Calu3 (cell line): ENCODE measurements around the gene SIRPB2. TPM values are rescaled to one million over a fixed set of nuclear protein-coding genes. Genes with fewer than 3 reads are reported as not detected.

Experiments used
- BruUV-seq: library from RNA; stranded (reverse); fragments of 400-500 nt; replicated peaks from 2 replicates; lab custom pipeline; 2021; lab: Mats Ljungman, UMichigan
- CTCF ChIA-PET: fragments of 300-600 bp; sonication (Branson Sonifier 250); formaldehyde crosslinking; loops from one replicate; lab custom pipeline; 2022; ENCODE audit warnings: antibody characterized with exemption; lab: Charles Lee
- DNase-seq: peaks from one replicate; pipeline ENCODE4 v3.0.0; 2022
- H3K27ac Mint-ChIP-seq: one replicate; pipeline ENCODE4 v1.8.0; 2022; ENCODE audit warnings: mixed read lengths; ENCODE audit not compliant: unreplicated experiment
- H3K27me3 Mint-ChIP-seq: one replicate; pipeline ENCODE4 v1.8.0; 2022; ENCODE audit warnings: mixed read lengths; ENCODE audit not compliant: unreplicated experiment
- H3K36me3 Mint-ChIP-seq: one replicate; pipeline ENCODE4 v1.8.0; 2022; ENCODE audit warnings: mild to moderate bottlenecking, moderate library complexity, mixed read lengths; ENCODE audit not compliant: insufficient read depth, unreplicated experiment
- H3K4me1 Mint-ChIP-seq: one replicate; pipeline ENCODE4 v1.8.0; 2022; ENCODE audit warnings: mild to moderate bottlenecking, low read depth, mixed read lengths; ENCODE audit not compliant: unreplicated experiment
- H3K4me3 Mint-ChIP-seq: one replicate; pipeline ENCODE4 v1.8.0; 2022; ENCODE audit warnings: mild to moderate bottlenecking, low read depth, moderate library complexity, mixed read lengths; ENCODE audit not compliant: unreplicated experiment
- H3K9me3 Mint-ChIP-seq: one replicate; pipeline ENCODE4 v1.8.0; 2022; ENCODE audit warnings: low read depth, mixed read lengths; ENCODE audit not compliant: unreplicated experiment
- CTCF ChIP-seq: fragments of 200-600 bp; IDR thresholded peaks from one replicate; pipeline ENCODE4 v1.8.0; 2022; ENCODE audit warnings: antibody characterized with exemption; ENCODE audit not compliant: unreplicated experiment
- intact Hi-C: fragments of 100-400 bp; cut with micrococcal nuclease; formaldehyde crosslinking; loops from one replicate; pipeline ENCODE4 v1.10.0; 2022; ENCODE audit not compliant: unreplicated experiment
- total RNA-seq: library from RNA; stranded (reverse); gene quantifications from 2 replicates; pipeline ENCODE4 v1.2.3, GENCODE V29; 2022

The SIRPB2 gene
- total RNA-seq, 1 experiment from 2014 or later: 0.57 TPM

GRCh38 chr20:1467355-1468116 is 23.7 kb downstream of the SIRPB2 start:
- H3K4me1 Mint-ChIP-seq: peaks cover 52% of the 10 kb centered on the region
- H3K4me3 Mint-ChIP-seq: peak overlapping the region; percentile 68
- H3K27me3 Mint-ChIP-seq: no peaks in the 10 kb centered on the region
- peak overlapping the region; percentile 98 for H3K27ac Mint-ChIP-seq
- CTCF ChIA-PET: interaction anchor here (0.7 to 3.4 kb wide), 7 partner anchors 27 to 143 kb away, joined by 3 to 43 read pairs (median 4); no protein-coding TSS in a partner anchor
- peaks cover 2% of the 10 kb centered on the region for H3K9me3 Mint-ChIP-seq
- TSS peak; percentile 17 for BruUV-seq
- DNase-seq: peak; percentile 72
- intact Hi-C loops: no loop called here
- peaks cover 41% of the 10 kb centered on the region for H3K36me3 Mint-ChIP-seq
- TF ChIP-seq CTCF: no peak

DNA sequence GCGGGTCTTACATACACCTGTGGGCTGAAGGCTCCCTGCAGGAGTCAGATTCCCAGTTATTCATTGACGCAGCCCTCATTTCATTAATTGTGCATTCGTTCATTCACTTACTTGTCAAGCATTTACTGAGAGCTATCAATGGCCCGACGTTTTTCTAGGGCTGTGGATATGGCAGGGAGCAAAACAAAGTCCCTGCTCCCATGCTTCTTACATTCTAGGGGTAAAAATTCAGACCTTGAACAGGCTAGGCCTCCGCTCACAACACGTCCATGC is 24.2 kb downstream of the SIRPB2 start:
- no peak for TF ChIP-seq CTCF
- peak overlapping the region; percentile 68 for H3K4me3 Mint-ChIP-seq
- BruUV-seq: no TSS peak
- H3K27me3 Mint-ChIP-seq: no peaks in the 10 kb centered on the region
- H3K27ac Mint-ChIP-seq: peak overlapping the region; percentile 98
- intact Hi-C loops: no loop called here
- DNase-seq: no peak
- peaks cover 41% of the 10 kb centered on the region for H3K36me3 Mint-ChIP-seq
- peaks cover 50% of the 10 kb centered on the region for H3K4me1 Mint-ChIP-seq
- CTCF ChIA-PET: interaction anchor here (0.7 to 3.4 kb wide), 6 partner anchors 29 to 143 kb away, joined by 3 to 43 read pairs (median 4); no protein-coding TSS in a partner anchor
- peaks cover 2% of the 10 kb centered on the region for H3K9me3 Mint-ChIP-seq

DNA sequence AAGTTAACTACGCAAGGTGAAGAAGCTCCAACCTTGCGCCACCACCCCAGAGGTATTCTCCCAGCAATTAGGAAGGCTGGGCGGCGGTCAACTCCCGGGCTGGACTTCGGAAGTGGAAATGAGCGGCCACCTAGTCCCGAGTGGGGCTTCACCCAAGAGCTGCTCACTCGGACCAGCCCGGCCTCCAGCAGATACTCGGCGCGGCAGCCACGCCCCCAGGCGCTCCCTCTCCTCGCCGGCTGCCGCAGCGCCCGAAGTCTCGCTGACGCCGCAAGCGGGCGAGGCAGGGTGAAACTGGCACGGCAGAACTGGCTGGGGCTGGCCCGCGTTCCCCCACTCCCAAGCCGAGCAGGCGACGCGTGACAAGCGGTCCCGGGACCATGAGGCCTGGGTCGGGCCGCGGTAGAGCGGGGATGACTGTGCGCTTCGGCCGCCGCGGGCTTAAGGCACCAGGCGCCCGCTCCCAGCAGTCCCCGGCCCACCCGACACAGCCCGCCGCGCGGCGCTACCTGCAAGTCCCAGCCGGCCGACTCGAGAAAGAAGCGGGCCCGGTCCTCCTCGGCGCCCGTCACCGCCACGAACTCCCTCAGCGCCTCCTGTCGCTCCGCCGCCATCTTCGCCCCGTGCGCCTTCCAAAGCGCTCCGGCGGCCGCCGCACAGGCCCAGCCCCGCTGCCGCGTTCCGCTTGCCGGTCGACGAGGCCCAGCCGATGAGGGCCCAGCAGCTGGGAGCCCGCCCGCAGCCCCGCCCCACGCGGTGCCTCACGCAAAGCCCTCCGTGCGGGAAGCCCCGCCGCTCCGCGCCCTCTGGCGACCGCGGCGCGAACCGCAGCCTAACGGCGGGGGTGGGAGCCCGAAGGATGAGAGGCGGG is 24.8 kb downstream of the SIRPB2 start, which contains the start of gene NSFL1C:
NSFL1C (minus strand) TSS at position 639 of the 871 bp plus-strand sequence; CDS start at position 614, 25 bp downstream.
- DNase-seq: peak; percentile 96
- no TSS peak for BruUV-seq
- intact Hi-C loops: no loop called here

More for the DNA sequence above, 24.8 kb downstream of the SIRPB2 start, which contains the start of gene NSFL1C:
- CTCF ChIA-PET: interaction anchor here (1.1 to 3.4 kb wide), 4 partner anchors 28 to 142 kb away, joined by 3 to 43 read pairs (median 5); no protein-coding TSS in a partner anchor
- Mint-ChIP-seq H3K4me1 (peaks cover 53% of the 10 kb centered on the region), H3K27ac (peak within 1 kb of the TSS; percentile 98), H3K36me3 (peaks cover 41% of the 10 kb centered on the region), H3K27me3 (no peaks in the 10 kb centered on the region), H3K4me3 (peak within 1 kb of the TSS; percentile 68), H3K9me3 (peaks cover 2% of the 10 kb centered on the region)
- peak; percentile 95 for TF ChIP-seq CTCF
